Fibroblast of skin of scalp (primary cell): ENCODE measurements around the gene ZNHIT2.

Source experiments
- DNase-seq: peaks from one replicate; pipeline ENCODE4 v3.0.0-alpha.2; 2013

The ZNHIT2 gene

DNA sequence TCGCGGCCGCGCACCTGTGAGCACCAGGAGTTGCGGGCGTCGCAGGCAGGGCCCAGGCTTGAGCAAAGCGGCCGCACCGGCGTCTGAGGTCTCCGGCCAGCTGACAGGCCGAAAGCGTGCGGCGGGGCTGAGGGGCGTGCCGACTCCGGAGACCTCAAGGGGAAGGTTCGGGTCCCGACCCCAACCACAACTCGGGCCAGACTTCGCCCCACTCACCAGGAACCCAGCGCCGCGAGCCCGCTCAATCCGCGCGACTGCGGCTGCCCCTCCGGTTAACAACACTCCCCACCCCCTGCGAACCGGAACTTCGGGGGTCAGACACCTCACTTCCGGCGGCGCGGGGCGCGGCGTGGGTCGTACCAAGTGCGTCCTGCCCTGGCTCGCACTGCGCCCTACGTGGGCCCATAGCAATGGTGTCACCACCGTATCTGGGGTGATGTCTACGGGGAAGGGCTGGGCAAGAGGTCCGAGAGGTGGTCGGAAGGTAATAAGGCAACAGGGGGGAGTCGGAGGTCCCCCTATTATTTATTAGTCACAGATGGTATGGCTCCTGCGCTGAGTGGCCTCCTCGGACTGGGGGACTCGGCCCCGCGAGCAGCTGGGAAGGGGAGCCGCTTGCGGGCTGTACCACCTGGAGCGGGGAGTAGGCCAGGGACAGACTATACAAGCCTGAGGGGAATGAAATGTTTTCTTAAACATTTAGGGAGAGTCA is 16.9 kb upstream of the ZNHIT2 start, which contains the start of gene SYVN1:
Gene SYVN1 (minus strand): TSS at position 280 of the 712 bp plus-strand sequence. CDS start 918 bp downstream, outside the sequence.
- DNase-seq = peak; percentile 91

DNA sequence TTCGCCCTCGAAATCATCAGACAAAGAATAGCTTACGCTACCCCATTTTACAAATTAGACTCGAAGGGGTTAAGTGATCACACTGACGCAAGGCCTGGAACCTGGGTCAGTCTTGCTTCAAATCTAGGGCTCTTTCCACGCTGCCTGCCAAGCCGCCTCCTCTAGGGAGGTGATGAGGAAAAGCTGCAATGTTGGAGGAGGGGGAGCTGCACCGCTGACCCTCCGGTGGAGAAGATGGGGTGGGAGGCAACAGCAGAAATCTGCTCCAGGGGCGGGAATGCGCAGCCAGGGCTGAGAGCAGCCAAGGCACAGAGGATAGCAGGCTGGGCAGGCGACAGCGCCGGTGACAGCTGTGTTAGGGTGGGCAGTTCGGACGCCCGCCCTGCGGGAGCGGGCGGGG is 16.2 kb upstream of the ZNHIT2 start:
- no peak for DNase-seq

DNA sequence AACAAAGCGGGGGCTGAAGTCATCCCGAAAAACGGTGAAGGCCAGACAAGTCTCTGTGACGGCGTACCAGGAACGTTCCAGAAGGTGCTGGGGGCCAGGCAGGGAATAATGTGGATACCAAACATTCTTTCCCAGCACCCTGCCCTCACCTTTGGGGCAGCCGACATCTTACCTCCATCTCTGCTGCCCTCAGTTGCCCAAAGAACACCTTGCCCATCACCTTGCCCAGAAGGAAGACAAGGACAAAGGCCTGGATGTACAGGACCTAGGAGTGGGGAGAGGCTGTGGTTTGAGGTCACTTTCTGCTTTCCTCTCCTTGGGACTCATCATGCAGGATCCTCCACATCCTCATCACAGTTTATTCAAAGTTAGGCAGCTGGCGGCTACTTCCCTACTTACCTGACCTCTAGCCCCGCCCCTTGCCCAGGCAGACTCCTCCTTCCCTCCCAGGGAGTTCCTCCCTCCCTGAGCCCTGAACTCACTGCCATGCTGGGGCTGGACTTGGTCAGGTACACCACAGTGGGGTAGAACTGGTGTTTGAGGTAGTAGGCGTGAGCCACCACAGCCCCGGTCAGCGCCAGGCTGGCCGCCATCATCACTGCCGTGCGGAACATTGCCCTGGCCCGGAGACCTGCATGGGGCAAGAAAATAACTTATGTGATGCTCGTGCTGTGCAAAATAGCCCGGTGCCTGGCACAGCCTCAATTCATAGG is 15.6 kb upstream of the ZNHIT2 start:
- DNase-seq = no peak

DNA sequence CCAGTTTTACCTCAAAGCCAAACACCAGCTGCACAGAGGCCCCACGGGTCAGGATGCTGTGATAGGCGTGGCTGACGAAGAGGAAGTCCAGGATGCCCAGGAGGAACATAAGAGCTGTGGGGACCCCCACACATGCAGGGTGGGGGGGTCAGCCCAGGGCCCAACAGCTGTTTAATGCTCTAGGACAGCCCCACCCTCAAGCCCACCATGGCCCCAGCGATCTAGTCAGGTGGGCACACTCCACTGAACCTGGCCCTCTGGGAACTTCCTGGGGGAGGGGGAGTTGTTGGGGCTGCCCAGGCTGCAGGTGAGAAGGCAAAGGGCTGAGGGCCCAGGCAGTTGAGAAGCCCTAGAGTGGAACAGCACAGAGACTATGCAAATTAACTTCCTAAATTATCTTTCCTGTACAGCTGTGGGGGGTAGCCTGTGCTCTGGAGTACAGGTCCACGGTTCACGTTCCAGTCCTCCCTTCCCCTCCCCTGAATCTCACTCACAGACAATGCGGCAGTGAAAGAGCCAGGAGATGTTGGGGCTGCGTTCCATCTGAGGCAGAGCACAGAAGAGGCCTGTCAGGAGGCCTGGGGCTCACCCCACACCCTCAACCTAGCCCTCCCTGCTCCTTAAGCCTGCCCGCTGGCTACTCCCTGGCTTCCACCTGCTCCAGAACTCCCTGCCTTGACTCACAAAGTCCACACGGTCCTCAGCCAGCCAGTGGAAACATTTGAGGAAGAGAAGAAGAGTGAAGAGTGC is 14.9 kb upstream of the ZNHIT2 start:
- DNase-seq = no peak

DNA sequence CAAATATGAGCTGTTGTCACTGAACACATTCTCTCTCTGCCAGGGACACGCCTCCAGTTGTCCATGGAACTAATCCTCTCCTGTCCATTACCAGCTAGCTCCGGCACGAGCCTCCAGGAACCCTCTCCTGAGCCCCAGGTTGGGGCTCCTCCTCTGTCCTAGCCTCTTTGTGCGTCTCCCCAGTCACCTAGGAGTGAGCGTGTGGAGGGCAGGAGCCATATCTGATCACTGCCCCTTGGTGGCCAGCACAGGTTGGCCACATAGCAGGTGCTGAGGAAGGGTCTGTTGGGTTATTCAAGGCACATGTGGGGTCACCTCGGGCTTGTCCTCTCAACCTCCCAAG is 14.4 kb upstream of the ZNHIT2 start:
- DNase-seq = no peak

DNA sequence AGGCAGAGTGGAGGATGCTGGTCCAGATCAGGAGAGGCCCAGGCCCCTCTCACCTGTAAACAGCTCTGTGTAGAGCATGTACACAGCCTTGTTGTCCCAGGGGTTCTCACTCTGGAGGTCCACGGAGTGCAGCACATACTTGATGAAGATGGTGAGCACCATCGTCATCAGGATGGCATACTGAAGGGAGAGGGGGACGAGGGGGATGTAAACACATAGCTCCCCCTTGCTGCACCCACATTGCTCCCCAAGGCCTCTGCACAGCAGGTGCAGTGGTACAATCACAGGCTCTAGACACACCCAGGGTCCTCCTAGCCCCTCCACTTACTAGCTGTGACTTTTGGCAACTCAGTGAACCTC is 13.9 kb upstream of the ZNHIT2 start:
- no peak for DNase-seq

DNA sequence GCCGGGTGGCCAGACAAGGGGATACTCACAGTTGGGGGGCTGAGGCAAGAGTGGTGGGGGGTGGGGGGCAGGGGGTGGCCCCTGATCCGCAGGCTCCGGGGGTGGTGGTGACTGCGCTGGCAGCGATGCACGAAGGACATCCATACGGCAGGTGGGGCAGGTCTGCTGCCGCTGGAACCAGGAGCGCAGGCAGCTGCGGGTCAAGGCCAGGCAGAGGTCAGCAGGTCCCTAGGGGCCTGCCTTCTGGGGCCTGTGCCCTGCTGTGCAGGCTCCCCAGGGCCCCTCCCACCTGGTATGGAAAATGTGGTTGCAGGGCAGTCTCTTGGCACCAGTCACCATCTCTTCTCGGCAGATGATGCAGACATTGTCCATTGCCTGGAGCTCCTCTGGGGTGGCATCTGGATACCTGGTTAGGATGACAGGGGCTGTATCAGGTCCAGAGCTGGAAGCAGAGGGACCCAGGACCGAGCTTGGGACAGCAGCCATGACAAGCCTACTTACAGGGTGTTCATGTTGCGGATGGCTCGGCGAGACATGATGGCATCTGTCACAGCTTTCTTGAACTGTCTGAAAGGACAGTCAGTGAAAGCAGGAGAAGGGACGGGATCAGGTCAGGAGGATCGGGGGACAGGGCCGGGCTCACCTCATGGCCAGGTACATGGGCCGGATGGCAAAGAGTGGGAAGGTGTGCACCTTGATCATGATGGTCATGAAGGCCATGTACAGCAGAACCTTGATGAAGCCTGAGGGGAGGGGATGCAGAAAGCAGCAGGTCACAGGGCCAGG is 13.3 kb upstream of the ZNHIT2 start:
- no peak for DNase-seq

DNA sequence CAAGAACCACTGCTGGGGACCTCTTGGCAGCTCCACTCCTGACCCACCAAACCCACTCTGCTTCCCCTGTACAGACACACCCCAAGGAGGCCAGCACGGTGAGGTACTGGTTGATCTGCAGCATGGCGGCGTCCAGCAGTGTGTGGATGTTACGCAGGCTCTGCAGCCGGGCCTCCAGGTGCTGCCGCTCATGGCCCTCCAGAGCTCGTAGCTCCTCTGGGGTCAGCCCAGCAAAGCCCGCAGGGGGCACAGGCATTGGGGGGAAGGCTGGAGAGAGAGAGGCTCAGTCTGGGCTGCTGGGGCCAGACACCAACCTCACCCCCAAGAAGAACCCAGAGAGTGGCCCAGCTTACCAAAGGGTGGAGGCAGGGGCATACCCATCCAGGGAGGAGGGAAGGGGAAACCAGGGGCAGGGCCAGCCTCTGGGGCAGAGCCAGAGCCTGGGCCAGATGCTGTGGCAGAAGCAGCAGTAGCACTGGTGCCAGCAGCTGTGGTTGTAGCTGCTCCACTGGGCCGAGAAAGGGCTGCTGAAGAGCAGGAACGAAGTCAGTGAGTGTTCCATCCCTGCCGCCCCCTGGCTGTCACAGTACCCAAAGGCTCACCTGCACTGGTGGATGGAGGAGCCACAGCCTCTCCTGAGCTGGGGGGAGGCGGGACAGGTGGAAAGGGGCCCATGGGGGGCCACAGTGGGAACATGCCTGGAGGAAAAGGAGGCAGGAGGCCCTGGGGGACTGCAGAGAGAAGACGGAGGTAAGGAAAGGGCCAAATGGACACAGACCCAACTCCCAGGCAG is 12.3 kb upstream of the ZNHIT2 start:
- no peak for DNase-seq

DNA sequence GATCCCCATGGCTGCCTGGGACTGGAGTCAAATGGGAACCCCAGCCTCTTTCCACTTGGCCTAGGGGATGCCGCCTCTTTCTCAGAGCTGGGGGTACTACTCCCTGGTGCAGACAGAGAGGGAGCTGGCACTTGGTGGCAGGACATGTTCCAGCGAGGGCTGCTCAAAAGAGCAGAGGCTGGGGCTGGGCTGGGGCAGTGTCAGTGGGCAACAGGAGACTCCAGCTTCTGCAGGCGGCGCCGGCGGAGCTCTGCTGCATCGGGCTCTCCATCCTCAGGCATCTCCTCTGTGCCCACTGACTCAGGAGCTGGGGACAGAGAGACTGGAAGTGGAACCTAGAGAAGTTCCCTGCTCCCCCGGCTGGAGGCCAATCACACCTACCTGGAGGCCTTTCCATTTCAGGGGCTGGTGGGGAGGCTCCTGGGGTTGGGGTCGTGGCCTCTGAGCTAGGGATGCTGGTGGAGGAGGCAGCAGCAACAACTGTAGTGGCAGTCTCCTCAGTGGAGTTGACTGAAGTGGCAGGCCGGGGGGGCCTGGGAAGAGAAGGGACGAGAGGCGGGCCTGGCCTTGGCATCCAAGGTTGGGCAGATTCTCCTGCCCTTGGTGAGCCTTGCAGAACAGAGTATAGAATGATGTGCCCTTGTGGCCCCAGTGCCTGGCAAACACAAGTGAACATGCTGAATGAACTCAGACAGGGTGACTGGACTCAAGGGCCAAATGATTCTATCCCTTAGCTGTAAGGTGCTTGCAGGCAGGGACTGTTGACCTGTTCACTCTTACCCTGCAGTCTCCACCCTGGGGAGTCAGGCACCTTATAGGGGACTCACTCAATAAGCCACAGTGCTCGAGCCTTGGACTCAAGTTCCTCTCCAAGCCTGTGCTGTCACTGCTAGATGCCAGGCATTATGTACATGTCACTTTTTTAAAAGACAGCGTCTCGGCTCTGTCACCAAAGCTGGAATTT is 11.0 kb upstream of the ZNHIT2 start:
- no peak for DNase-seq

DNA sequence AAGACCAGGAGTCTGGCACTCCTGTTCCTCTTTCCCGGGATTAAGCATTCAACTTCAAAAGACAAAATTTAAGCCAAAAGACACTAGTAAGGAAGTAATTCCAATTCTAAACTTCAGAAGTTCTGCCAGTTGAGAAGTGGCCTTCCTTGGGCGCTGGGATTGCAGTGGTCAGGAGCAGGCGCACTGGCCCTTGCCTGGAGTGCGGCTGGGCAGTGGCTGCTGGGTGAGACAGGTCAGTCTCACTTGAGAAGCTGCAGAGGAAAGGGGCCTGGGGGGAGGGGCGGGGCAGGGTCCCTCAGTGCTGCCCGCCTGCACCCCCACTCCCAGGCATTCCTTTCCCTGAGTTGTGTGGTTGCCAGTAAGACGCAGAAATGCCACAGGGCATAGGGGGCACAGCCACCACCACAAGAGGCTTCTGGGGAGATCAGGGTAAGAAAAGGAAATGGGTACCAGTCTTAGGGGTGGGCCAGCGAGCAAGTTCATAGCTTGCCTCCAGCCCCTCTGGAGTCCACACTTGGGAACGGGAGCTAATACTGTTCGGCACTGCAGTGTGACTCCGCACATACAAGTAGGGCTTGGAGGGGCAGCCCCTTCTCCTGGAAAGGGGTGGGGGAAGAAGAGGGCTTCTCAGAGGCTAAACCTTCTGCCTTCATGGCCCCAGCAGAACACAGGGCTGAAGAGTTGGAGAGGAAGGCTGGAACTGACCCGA is 10.1 kb upstream of the ZNHIT2 start:
- no peak for DNase-seq

DNA sequence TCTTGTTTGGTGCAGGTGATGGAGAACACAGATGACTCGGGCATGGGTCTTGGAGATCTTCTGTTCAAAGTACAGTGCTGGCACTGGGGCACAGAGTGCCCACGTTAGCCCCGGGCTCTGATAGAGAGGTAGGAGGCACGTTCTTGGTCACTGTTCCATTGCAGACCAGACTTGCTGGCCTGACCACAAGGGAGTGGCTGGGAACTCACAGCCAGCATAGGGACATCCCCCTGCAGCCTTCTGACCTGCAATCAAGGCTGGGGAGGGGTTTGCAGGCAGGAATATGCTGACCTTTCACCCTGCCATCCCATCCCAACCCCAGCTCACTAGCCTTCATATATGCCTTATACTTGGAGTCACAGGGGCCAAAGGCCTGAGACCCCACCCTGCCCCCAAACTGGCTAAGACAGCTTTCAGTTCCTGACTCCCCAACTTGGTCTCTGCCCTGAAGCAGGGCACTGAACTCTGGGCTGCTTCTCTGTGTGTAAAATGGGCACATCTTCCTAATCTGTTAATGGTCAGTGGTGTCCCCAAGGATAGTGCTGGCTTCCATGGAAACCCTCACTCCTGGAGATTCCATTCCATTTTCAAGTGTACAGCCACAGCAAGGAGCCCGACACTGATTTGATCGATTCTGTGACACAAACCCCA is 9.2 kb upstream of the ZNHIT2 start:
- DNase-seq = no peak

DNA sequence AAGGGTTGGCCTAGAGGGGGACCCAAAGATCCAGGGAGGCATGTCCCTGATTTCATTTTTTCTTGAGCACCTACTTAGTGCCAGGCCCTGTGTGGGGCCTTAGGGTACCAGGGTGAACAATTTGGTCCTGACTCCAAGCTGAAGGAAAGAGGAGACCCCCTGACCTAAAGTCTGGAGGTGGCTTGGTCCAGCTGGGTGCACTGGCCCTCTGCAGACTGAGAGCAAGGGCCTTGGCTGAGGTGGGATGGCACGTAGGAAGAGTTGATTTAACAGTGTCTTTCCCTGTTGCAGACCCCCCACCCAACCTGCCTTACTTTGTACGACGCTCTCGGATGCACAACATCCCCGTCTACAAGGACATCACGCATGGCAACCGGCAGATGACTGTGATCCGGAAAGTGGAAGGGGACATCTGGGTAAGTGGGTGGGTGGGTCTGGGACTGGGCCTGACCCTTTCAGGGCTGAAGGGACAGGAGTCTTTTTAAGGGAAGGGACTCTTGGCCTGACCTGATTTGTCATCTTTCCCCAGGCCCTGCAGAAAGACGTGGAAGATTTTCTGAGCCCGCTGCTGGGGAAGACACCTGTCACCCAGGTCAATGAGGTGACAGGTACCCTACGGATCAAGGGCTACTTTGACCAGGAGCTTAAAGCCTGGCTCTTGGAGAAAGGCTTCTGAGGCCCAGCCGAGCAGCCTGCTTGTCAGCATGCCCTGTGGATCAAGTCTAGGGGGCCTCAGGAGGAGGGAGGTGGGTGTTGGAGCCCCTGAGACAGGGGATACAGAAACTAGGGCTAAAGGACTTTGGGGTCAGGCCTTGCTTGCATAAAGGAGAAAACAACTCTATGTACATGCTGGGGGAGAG is 7.9 kb upstream of the ZNHIT2 start:
- DNase-seq = no peak

DNA sequence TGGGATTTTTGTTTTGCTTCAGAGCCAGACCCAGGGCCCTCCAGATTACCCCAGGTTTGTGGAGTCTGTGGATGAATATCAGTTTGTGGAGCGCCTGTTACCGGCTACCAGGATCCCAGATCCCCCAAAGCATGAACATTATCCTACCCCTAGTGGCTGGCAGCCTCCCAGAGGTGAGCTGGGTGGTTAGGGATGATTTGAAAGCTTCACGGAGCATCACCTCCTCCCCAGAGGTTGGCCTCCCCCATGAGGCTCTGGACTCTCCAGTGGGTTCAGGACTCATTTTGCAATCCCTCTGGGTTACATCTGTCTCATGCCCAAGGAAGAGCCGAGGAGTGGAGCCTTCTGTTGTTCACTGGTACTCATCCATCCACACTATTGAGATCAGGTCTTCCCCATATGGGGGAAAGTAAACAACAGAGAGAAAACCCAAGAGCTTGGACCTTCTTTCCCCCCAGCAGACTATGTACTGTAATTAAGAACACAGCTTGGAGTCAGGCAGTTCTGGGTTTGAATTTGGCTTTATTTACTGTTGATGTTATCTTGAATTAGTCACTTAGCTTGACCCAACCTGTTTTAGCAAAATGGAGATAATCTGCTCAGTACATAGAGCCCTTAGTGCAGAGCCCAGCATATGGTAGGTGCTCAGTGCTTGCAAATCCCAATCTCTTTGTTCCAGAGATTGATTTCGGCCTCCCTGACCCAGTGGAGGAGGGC is 7.1 kb upstream of the ZNHIT2 start:
- no peak for DNase-seq

DNA sequence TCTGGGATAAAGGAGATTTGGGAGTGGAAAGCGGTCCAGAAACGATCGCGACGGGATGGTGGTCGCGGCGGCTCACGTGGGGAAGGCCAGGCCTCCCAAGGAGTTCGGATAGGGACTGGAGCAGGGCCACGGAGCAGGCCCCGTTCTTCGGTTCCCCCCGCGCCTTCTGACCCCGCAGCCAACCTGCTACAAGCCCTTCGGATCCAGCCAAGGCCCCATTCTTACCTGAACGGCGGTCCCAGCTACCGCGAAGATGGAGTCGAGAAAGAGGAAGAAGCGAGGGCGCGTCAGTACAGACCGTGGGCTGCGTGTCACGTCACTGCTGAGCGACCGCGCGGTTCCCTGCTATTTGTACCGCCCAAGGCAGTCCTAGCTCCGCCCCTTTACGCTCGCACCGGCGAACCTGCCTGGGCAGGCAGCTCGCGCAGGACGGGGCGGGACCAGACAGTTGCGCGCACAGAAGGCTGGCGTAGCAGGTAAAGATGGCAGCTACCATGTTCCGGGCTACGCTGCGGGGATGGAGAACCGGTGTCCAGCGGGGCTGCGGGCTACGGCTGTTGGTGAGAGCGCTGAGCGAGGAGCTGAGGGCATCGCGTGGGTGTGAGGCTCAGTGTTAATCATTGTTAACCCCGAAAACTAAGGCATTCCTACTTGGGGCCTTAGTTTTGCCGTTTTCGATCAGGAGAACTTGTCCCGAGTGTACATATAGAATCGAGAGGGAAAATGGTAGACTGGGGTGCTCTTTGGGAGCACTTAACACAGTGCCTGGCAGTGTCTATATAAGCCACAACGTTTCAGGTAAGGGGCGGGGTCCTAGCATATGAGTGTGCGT is 4.6 kb upstream of the ZNHIT2 start, which contains the start of the genes FAU and MRPL49:
Gene FAU (minus strand): TSS at position 270 of the 832 bp plus-strand sequence. CDS start 321 bp downstream, outside the sequence.
Gene MRPL49 (plus strand): TSS at position 457 of the 832 bp plus-strand sequence. CDS start 26 bp downstream, at position 483.
- peak; percentile 95 for DNase-seq

DNA sequence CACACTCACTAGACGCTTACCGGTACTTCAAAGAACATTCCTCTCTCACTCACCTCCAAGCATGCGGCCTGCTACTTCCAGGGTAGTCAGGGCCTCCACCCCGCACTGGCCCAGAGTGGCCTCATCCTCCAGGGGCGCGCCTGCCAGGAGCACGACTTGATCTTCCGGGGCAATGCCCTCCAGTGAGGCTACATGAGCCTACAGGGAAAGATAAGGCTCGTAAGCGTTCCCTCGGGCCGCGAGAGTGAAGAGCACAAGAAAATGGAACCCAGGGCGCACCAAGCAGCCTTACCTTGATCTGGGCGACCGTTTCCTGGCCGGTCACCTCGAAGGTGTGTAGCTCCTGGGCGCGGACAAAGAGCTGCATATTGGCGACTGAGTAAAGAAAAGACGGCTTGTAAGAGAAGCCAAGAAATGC is 4.0 kb upstream of the ZNHIT2 start:
- no peak for DNase-seq

DNA sequence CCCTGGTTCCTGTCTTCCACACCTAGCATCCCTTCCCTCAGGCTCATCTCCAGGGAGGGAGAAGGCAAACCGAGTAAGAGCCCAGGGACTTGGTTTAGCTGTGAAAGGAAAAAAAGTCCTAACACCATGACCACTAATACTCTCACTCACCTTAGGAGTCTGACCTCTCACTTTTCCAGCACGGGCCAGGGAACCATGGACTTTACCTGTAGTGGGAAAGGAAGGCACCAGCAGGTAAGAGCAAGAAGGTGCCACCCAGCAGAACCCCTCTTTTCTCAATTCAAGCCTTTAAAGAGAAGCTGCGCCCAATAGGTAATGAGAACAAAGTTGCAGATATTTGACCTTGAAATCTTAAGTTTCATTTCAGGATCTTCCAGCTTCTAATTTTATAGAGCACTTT is 3.3 kb upstream of the ZNHIT2 start:
- DNase-seq = no peak

DNA sequence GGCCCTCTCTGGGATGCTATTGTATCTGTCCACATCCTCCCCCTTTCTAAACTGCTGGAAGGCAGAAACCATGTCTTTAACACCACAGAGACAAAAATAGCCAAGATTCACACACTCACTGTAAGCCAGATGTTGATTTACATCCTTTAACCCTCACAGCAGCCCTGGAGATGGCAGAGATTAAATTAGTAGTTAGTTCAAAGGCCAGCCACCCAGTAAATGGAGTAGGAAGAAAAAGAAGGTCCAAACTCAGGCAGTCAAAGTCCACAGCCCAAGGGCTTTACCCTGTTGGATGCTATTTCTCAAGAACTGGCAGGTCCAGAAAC is 2.1 kb upstream of the ZNHIT2 start:
- no peak for DNase-seq
